ENCODE data around the gene SUPT6H.

DNA sequence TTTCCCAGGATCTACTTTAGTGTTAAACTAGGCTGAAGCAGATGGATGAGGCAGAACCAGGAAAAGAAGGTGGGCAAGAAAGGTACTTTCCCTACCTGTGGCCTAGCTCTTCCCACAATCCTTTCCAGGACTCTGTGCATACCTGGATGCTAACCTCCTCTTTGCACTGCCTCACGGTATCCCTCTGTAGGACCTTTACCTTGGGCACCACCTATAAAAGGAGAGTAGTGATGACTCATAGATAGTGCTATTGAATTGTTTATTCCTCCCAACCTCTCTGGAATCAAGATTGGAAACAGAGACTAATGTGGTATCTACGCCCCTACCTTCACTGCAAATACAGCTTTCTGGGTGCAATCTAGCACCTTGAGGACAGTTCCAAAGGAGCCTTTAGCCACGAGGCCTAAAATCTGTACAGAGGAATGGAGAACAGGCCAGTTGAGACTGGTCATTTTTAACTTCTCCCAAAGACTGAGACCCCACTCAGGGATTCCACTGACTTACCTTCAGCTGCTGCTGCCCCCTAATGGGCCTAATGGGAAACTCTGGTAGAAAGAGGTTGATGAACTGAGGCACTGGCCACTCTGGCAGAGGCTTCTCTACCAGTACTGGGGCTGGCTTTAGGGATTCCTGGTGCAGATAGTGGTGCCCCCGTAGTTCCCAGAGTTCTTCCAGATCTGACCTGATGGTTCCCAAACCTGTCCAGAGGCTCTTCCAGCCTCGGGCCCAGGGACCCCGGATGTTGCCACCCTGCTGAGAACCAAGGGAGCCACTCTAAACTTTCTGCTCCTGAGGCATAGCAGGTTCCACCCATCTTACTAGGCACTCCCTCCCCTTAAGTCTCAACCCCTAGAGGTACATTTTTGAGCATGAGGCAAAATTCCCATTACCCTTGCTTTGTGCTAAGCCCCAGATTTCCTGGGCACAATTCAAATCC, 48.8 kb upstream of the SUPT6H start:
- TF ChIP-seq, protein P1, sequence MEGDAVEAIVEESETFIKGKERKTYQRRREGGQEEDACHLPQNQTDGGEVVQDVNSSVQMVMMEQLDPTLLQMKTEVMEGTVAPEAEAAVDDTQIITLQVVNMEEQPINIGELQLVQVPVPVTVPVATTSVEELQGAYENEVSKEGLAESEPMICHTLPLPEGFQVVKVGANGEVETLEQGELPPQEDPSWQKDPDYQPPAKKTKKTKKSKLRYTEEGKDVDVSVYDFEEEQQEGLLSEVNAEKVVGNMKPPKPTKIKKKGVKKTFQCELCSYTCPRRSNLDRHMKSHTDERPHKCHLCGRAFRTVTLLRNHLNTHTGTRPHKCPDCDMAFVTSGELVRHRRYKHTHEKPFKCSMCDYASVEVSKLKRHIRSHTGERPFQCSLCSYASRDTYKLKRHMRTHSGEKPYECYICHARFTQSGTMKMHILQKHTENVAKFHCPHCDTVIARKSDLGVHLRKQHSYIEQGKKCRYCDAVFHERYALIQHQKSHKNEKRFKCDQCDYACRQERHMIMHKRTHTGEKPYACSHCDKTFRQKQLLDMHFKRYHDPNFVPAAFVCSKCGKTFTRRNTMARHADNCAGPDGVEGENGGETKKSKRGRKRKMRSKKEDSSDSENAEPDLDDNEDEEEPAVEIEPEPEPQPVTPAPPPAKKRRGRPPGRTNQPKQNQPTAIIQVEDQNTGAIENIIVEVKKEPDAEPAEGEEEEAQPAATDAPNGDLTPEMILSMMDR (conservative IDR thresholded peaks at IDR 0.05): peak; percentile 66
- TF ChIP-seq EZH2 (IDR thresholded peaks at IDR 0.05; ENCODE audit: low read depth): no peak
